ENCODE measurements around the gene EPB41.

EPB41 gene

GRCh38 chr1:28893403-28894102 lies 20.8 kb upstream of the EPB41 start (continued):
- no peak for TF ChIP-seq ZNF239 (tag by site-specific recombination; IDR thresholded peaks at IDR 0.05)
- 0 out of 2 replicates have a peak, but pooled peaks have one; percentile 43 for TF ChIP-seq GFI1B (tag by site-specific recombination; IDR thresholded peaks at IDR 0.05)
- no peak for TF ChIP-seq HIC1 (tag by site-specific recombination; IDR thresholded peaks at IDR 0.05)
- 0 out of 2 replicates have a peak, but pooled peaks have one; percentile 61 for TF ChIP-seq TRIM28 (IDR thresholded peaks at IDR 0.05; ENCODE audit: borderline replicate concordance, low read length)
- 0 out of 2 replicates have a peak, but pooled peaks have one; percentile 34 for TF ChIP-seq OSR2 (tag by site-specific recombination; IDR thresholded peaks at IDR 0.05)
- TF ChIP-seq ZNF660 (tag by site-specific recombination; IDR thresholded peaks at IDR 0.05), result peak; percentile 69; the same call in 1 of the 2 replicates

GRCh38 chr1:28894785-28895184 lies 19.6 kb upstream of the EPB41 start:
- TF ChIP-seq ZNF2 (tag by site-specific recombination; IDR thresholded peaks at IDR 0.05) (no peak), PRDM4 (tag by site-specific recombination; IDR thresholded peaks at IDR 0.05) (no peak), ZNF404 (tag by site-specific recombination; IDR thresholded peaks at IDR 0.05) (no peak), ZNF548 (tag by site-specific recombination; IDR thresholded peaks at IDR 0.05) (no peak), ZNF341 (tag by site-specific recombination; IDR thresholded peaks at IDR 0.05; ENCODE audit: low read depth) (no peak), ZNF677 (tag by site-specific recombination; IDR thresholded peaks at IDR 0.05) (no peak), ZNF223 (tag by site-specific recombination; IDR thresholded peaks at IDR 0.05) (no peak)
- POLR2A ChIA-PET, result no interaction called here
- Histone ChIP-seq H3K4me3 (ENCODE audit: low read depth, low read length) (no peak overlapping the region), H3K27ac (ENCODE audit: extremely low read depth, low read depth, low read length) (no peak overlapping the region), H3K36me3 (ENCODE audit: control insufficient read depth in 2 of 2, insufficient read depth in 1 of 2, low read length in 2 of 2) (peaks cover 0 to 7% of the 10 kb centered on the region in 2 experiments; a peak in 2 of 3 replicates), H3K9me3 (ENCODE audit: control insufficient read depth, insufficient read depth, low read depth, low read length) (no peaks in the 10 kb centered on the region), H3K4me1 (ENCODE audit: control insufficient read depth, insufficient read depth, low read length) (no peaks in the 10 kb centered on the region)
- CTCF ChIA-PET, result interaction anchor here (1.0 to 3.1 kb wide), 3 partner anchors 14 to 307 kb away, joined by 3 to 29 read pairs (median 3); no protein-coding TSS in a partner anchor

GRCh38 chr1:28895896-28896608 lies 18.3 kb upstream of the EPB41 start:
- CTCF ChIA-PET, result interaction anchor here (0.6 to 3.6 kb wide), 3 partner anchors 120 to 138 kb away, joined by 4 to 29 read pairs (median 16); no protein-coding TSS in a partner anchor
- TF ChIP-seq ZNF48 (tag by site-specific recombination; IDR thresholded peaks at IDR 0.05), result no peak
- no peak for TF ChIP-seq YY2 (tag by site-specific recombination; IDR thresholded peaks at IDR 0.05)
- no peak for TF ChIP-seq ZNF585B (tag by site-specific recombination; IDR thresholded peaks at IDR 0.05)
- TF ChIP-seq GLI2 (tag by site-specific recombination; IDR thresholded peaks at IDR 0.05; ENCODE audit: borderline replicate concordance, low read depth), result no peak
- no peak for TF ChIP-seq ZNF776 (tag by site-specific recombination; IDR thresholded peaks at IDR 0.05; ENCODE audit: borderline replicate concordance)
- TF ChIP-seq ZNF791 (tag by site-specific recombination; IDR thresholded peaks at IDR 0.05), result no peak
- TF ChIP-seq ZNF785 (tag by site-specific recombination; IDR thresholded peaks at IDR 0.05), result no peak
- no peak for TF ChIP-seq ZNF404 (tag by site-specific recombination; IDR thresholded peaks at IDR 0.05)
- TF ChIP-seq ZNF18 (tag by site-specific recombination; IDR thresholded peaks at IDR 0.05), result no peak
- no peak for TF ChIP-seq ZNF354C (tag by site-specific recombination; IDR thresholded peaks at IDR 0.05; ENCODE audit: borderline replicate concordance, low read depth)
- no peak for TF ChIP-seq ZNF302 (tag by site-specific recombination; IDR thresholded peaks at IDR 0.05; ENCODE audit: low read depth)
- TF ChIP-seq ZBTB17 (tag by site-specific recombination; IDR thresholded peaks at IDR 0.05), result no peak
- TF ChIP-seq ZNF626 (tag by site-specific recombination; IDR thresholded peaks at IDR 0.05), result no peak
- no peak for TF ChIP-seq ZNF311 (tag by site-specific recombination; IDR thresholded peaks at IDR 0.05; ENCODE audit: borderline replicate concordance)
- TF ChIP-seq MEIS1 (CRISPR knock-in tag; IDR thresholded peaks at IDR 0.05; ENCODE audit: borderline replicate concordance), result no peak

More at GRCh38 chr1:28895896-28896608, 18.3 kb upstream of the EPB41 start:
- POLR2A ChIA-PET, result no interaction called here
- H3K4me1 ChIP-seq (ENCODE audit: control insufficient read depth, insufficient read depth, low read length), result no peaks in the 10 kb centered on the region
- no peaks in the 10 kb centered on the region for H3K9me3 ChIP-seq (ENCODE audit: control insufficient read depth, insufficient read depth, low read depth, low read length)
- no peak overlapping the region for H3K4me3 ChIP-seq (ENCODE audit: low read depth, low read length)
- H3K36me3 ChIP-seq (ENCODE audit: control insufficient read depth in 2 of 2, insufficient read depth in 1 of 2, low read length in 2 of 2), result peaks cover 0 to 7% of the 10 kb centered on the region in 2 experiments; a peak in 2 of 3 replicates
- H3K27ac ChIP-seq (ENCODE audit: extremely low read depth, low read depth, low read length), result no peak overlapping the region
